ENCODE results near the gene ZHX3. TPM values are rescaled to one million over a fixed set of nuclear protein-coding genes. Genes with fewer than 3 reads are reported as not detected.

The ZHX3 gene
- total and polyA plus RNA-seq, 2 of the 4 experiments (the other 2 are of a cell fraction) = 25.0 to 28.0 TPM

DNA sequence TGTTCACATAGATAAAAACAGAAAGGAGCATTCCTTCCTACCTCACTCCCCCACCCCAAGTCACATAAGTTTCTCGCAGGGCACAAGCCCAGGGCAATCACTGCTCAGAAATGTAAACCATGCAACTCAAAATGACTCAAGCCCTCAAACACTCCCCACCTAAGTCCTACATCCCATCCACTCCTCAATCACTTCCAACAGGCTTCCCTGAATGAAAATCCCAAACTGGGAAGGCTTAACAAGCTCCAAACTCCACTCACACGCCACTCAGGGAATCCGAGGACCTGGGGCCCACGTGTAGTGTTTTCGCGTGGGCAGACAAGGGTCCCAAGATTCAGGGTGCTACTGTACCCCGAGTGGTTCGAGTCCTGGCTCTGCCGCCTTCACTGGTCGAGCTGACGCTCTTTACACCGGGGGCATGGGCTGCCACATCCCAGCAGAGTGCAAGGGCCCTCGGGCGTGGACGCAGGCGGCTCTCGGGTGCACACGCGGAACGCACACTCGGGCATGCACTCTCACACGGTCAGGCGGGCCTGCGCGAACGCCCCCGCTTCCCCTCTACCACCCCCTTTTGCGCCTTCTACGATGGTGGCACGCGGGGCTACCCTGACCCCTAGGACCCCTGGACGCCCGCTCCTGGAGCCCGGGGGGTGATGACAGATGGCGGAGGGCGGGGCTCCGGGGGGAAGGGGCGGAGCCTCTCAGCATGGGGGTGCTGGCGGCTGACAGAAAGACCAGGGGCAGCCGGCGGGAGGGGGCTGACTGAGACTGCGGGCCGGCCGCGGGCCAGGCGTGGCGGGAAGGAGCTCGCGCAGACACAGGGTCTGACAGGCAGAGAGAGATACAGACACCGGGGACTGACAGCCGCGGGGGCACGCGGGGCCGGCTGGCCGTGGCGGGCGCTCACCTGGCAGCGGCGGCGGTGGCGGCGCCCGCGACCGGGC, 657 bp downstream of the ZHX3 start:
- H3K36me3 ChIP-seq (ENCODE audit: control insufficient read depth, insufficient read depth, low read length) = no peaks in the 10 kb centered on the region
- POLR2A ChIA-PET (ENCODE audit: unreplicated experiment) = interaction anchor here (0.6 to 0.7 kb wide), 2 partner anchors 13 to 124 kb away, joined by 3 to 6 read pairs; no protein-coding TSS in a partner anchor
- peak overlapping the region; percentile 99 for H3K23ac ChIP-seq (ENCODE audit: low read depth, low read length)
- no peaks in the 10 kb centered on the region for H3K27me3 ChIP-seq (ENCODE audit: control insufficient read depth, insufficient read depth, low read length)
- peak overlapping the region; percentile 99 for H2BK120ac ChIP-seq (ENCODE audit: low read depth, low read length)
- peak overlapping the region; percentile 89 for H2AFZ ChIP-seq (replicated peaks; ENCODE audit: low read length, poor library complexity)
- H2BK20ac ChIP-seq (ENCODE audit: low read depth, low read length) = peak overlapping the region; percentile 92
- H4K20me1 ChIP-seq (ENCODE audit: insufficient read depth, low read length) = peaks cover 22% of the 10 kb centered on the region
- H3K18ac ChIP-seq (ENCODE audit: low read depth, low read length) = peak overlapping the region; percentile 86
- dilution Hi-C loops (cut with HindIII; ENCODE audit: low sequenced_read_pairs, unreplicated experiment) = no loop called here
- ATAC-seq (ENCODE audit: low read depth) (peak; percentile 76), DNase-seq (peak; percentile 93)
- WGBS, 2 experiments (ENCODE audit: extremely low coverage in 2 of 2, insufficient read length in 1 of 2) = 0% methylated on average over 14 of the region's 66 CpGs; no CpG with 5 or more reads in 1 of the 2 experiments
- CTCF ChIA-PET = interaction anchor here (0.6 kb wide), 1 partner anchor 146 kb away, joined by 3 read pairs; no protein-coding TSS in a partner anchor
- peak overlapping the region; percentile 99 for H3K14ac ChIP-seq (replicated peaks; ENCODE audit: low read depth, low read length)
- peak overlapping the region; percentile 99 for H4K91ac ChIP-seq (ENCODE audit: insufficient read depth, low read depth, low read length)
- peak overlapping the region; percentile 55 for H3K4me3 ChIP-seq (ENCODE audit: insufficient read depth, low read depth, low read length)
- intact Hi-C loops (cut with micrococcal nuclease) = loop anchor here (1.0 to 5.0 kb wide), 6 partner anchors 9 to 140 kb away; no protein-coding TSS in a partner anchor
- peak overlapping the region; percentile 100 for H2AK9ac ChIP-seq (replicated peaks; ENCODE audit: low read depth, low read length, poor library complexity)
- in situ Hi-C loops (cut with MboI; ENCODE audit: low sequenced_read_pairs) = no loop called here
- peaks cover 4% of the 10 kb centered on the region for H3K4me1 ChIP-seq (ENCODE audit: control insufficient read depth, insufficient read depth, low read length)
- peak overlapping the region; percentile 99 for H3K56ac ChIP-seq (ENCODE audit: extremely low read depth, insufficient read depth, low read length)
- peak overlapping the region; percentile 86 to 97 for H4K8ac ChIP-seq (ENCODE audit: low read depth in 2 of 2, low read length in 2 of 2)
- peak overlapping the region; percentile 99 for H3K4ac ChIP-seq (ENCODE audit: low read depth, low read length)
- H3K79me1 ChIP-seq (ENCODE audit: low read depth in 1 of 2, low read length in 2 of 2) = peaks cover 5 to 36% of the 10 kb centered on the region in 2 experiments; a peak in 3 of 4 replicates
- H4K5ac ChIP-seq (ENCODE audit: low read depth, low read length) = peak overlapping the region; percentile 91
- H2AK5ac ChIP-seq (ENCODE audit: low read depth, low read length) = peak overlapping the region; percentile 99
- peak overlapping the region; percentile 99 for H2BK5ac ChIP-seq (ENCODE audit: low read depth, low read length, poor library complexity, severe bottlenecking)
- peak overlapping the region; percentile 97 for H3K27ac ChIP-seq (ENCODE audit: insufficient read depth, low read length)
- no TSS peak for BruUV-seq (replicated peaks)
- peak overlapping the region; percentile 88 for H3K9ac ChIP-seq (ENCODE audit: low read depth, low read length)
- peak overlapping the region; percentile 99; the same call in 2 of the 3 replicates for H2BK15ac ChIP-seq (ENCODE audit: low read depth, low read length)
- peaks cover 7% of the 10 kb centered on the region; the same call in 1 of the 2 replicates for H3K9me1 ChIP-seq (ENCODE audit: insufficient read depth, low read length)
- TF ChIP-seq CHD1 (IDR thresholded peaks at IDR 0.05; ENCODE audit: low read depth, low read length) (no peak; the same call in 1 of the 2 replicates), CEBPB (IDR thresholded peaks at IDR 0.05; ENCODE audit: low read depth, low read length) (peak; percentile 35; the same call in 1 of the 2 replicates), RAD21 (IDR thresholded peaks at IDR 0.05; ENCODE audit: low read length) (no peak; the same call in 1 of the 2 replicates), RCOR1 (IDR thresholded peaks at IDR 0.05; ENCODE audit: insufficient replicate concordance, low read length) (no peak), FOS (IDR thresholded peaks at IDR 0.05; ENCODE audit: low read depth, low read length) (peak; percentile 58), MXI1 (IDR thresholded peaks at IDR 0.05; ENCODE audit: borderline replicate concordance, low read depth, low read length) (peak; percentile 87; the same call in 1 of the 2 replicates), POLR2A (IDR thresholded peaks at IDR 0.05; ENCODE audit: low read depth, low read length) (peak; percentile 56), MAZ (IDR thresholded peaks at IDR 0.05; ENCODE audit: borderline replicate concordance, low read depth, low read length) (0 out of 2 replicates have a peak, but pooled peaks have one; percentile 33), BHLHE40 (IDR thresholded peaks at IDR 0.05; ENCODE audit: low read depth, low read length) (peak; percentile 64; the same call in 1 of the 2 replicates)
- TF ChIP-seq, protein P1, sequence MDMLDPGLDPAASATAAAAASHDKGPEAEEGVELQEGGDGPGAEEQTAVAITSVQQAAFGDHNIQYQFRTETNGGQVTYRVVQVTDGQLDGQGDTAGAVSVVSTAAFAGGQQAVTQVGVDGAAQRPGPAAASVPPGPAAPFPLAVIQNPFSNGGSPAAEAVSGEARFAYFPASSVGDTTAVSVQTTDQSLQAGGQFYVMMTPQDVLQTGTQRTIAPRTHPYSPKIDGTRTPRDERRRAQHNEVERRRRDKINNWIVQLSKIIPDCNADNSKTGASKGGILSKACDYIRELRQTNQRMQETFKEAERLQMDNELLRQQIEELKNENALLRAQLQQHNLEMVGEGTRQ (IDR thresholded peaks at IDR 0.05; ENCODE audit: low read depth, low read length) = no peak
- TF ChIP-seq, protein P2, sequence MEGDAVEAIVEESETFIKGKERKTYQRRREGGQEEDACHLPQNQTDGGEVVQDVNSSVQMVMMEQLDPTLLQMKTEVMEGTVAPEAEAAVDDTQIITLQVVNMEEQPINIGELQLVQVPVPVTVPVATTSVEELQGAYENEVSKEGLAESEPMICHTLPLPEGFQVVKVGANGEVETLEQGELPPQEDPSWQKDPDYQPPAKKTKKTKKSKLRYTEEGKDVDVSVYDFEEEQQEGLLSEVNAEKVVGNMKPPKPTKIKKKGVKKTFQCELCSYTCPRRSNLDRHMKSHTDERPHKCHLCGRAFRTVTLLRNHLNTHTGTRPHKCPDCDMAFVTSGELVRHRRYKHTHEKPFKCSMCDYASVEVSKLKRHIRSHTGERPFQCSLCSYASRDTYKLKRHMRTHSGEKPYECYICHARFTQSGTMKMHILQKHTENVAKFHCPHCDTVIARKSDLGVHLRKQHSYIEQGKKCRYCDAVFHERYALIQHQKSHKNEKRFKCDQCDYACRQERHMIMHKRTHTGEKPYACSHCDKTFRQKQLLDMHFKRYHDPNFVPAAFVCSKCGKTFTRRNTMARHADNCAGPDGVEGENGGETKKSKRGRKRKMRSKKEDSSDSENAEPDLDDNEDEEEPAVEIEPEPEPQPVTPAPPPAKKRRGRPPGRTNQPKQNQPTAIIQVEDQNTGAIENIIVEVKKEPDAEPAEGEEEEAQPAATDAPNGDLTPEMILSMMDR (conservative IDR thresholded peaks at IDR 0.05; ENCODE audit: low read depth, low read length) = no peak
- H3K4me2 ChIP-seq (ENCODE audit: low read depth, low read length) = peak overlapping the region; percentile 85
- H3K9me3 ChIP-seq (ENCODE audit: control insufficient read depth, insufficient read depth, low read length) = no peaks in the 10 kb centered on the region
